Testis (tissue), 2 donors: Measurements from ENCODE around the gene POLN.

Experiments
- POLR2A ChIP-seq: fragments of 450-650 bp; IDR thresholded peaks from one replicate; pipeline ENCODE4 v1.6.1; 2017; ENCODE audit warnings: antibody characterized with exemption, mild to moderate bottlenecking, moderate library complexity
- TF ChIP-seq, protein P1 (sequence below), 3 experiments: fragments of 450-650 bp in 2 of 3; fragments of 200-600 bp in 1 of 3; sonication (generic) in 1 of 3; IDR thresholded peaks; one replicate each; pipeline ENCODE4 v1.5.1; 2016 to 2019; ENCODE audit warnings: antibody characterized with exemption in 3 of 3, mild to moderate bottlenecking in 2 of 3, moderate library complexity in 1 of 3

GRCh38 chr4:2058264-2059045, 183.5 kb downstream of the POLN start:
- TF ChIP-seq, protein P1, sequence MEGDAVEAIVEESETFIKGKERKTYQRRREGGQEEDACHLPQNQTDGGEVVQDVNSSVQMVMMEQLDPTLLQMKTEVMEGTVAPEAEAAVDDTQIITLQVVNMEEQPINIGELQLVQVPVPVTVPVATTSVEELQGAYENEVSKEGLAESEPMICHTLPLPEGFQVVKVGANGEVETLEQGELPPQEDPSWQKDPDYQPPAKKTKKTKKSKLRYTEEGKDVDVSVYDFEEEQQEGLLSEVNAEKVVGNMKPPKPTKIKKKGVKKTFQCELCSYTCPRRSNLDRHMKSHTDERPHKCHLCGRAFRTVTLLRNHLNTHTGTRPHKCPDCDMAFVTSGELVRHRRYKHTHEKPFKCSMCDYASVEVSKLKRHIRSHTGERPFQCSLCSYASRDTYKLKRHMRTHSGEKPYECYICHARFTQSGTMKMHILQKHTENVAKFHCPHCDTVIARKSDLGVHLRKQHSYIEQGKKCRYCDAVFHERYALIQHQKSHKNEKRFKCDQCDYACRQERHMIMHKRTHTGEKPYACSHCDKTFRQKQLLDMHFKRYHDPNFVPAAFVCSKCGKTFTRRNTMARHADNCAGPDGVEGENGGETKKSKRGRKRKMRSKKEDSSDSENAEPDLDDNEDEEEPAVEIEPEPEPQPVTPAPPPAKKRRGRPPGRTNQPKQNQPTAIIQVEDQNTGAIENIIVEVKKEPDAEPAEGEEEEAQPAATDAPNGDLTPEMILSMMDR (IDR thresholded peaks at IDR 0.05), result no peak
- no peak for TF ChIP-seq POLR2A
